Neural progenitor cell (in vitro differentiated cells): ENCODE results near the gene STX8.

Experiments used
- CTCF ChIP-seq: fragments of 200-600 bp; sonication (generic); IDR thresholded peaks from 2 replicates; pipeline ENCODE4 v1.5.1; 2017; ENCODE audit warnings: antibody characterized with exemption, mild to moderate bottlenecking
- EZH2 ChIP-seq: fragments of 200-600 bp; sonication (generic); IDR thresholded peaks from 2 replicates; pipeline ENCODE4 v1.6.1; 2017; ENCODE audit warnings: antibody characterized with exemption, mild to moderate bottlenecking, moderate library complexity
- EZH2phosphoT487 ChIP-seq: fragments of 200-600 bp; sonication (generic); IDR thresholded peaks from 2 replicates; pipeline ENCODE4 v1.6.1; 2017; ENCODE audit warnings: antibody characterized with exemption

- TF ChIP-seq CTCF (no peak), EZH2 (no peak), EZH2phosphoT487 (no peak)
Observed at GRCh38 chr17:9266697-9267117, 308.9 kb downstream of the STX8 start.
